LNCAP (cell line): ENCODE measurements around the gene KLK11.

Experiments
- TF ChIP-seq, protein P1 (sequence below): fragments of 450-650 bp; IDR thresholded peaks from 2 replicates; pipeline ENCODE4 v1.5.1; 2017; ENCODE audit warnings: mild to moderate bottlenecking

The KLK11 gene

DNA sequence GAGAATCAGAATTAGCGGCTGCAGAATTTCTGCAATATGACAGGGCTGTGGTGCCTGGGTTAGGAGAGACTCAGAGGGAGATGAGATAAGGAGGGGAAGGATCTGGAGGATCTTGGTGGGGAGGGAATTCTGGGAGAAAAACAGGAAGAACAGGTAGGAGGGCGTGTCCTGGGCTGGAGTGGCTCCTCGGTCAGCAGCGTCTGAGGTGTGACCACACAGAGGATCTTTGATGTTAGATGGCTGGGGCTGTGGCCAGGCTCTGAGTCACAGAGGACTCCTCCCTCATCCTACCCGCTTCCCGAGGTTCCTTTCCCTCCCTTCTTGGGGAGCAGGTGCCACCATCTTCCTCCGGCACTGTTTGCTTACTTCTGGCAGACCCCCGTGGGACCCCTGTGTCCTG, 50.6 kb downstream of the KLK11 start:
- TF ChIP-seq, protein P1, sequence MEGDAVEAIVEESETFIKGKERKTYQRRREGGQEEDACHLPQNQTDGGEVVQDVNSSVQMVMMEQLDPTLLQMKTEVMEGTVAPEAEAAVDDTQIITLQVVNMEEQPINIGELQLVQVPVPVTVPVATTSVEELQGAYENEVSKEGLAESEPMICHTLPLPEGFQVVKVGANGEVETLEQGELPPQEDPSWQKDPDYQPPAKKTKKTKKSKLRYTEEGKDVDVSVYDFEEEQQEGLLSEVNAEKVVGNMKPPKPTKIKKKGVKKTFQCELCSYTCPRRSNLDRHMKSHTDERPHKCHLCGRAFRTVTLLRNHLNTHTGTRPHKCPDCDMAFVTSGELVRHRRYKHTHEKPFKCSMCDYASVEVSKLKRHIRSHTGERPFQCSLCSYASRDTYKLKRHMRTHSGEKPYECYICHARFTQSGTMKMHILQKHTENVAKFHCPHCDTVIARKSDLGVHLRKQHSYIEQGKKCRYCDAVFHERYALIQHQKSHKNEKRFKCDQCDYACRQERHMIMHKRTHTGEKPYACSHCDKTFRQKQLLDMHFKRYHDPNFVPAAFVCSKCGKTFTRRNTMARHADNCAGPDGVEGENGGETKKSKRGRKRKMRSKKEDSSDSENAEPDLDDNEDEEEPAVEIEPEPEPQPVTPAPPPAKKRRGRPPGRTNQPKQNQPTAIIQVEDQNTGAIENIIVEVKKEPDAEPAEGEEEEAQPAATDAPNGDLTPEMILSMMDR, result no peak

DNA sequence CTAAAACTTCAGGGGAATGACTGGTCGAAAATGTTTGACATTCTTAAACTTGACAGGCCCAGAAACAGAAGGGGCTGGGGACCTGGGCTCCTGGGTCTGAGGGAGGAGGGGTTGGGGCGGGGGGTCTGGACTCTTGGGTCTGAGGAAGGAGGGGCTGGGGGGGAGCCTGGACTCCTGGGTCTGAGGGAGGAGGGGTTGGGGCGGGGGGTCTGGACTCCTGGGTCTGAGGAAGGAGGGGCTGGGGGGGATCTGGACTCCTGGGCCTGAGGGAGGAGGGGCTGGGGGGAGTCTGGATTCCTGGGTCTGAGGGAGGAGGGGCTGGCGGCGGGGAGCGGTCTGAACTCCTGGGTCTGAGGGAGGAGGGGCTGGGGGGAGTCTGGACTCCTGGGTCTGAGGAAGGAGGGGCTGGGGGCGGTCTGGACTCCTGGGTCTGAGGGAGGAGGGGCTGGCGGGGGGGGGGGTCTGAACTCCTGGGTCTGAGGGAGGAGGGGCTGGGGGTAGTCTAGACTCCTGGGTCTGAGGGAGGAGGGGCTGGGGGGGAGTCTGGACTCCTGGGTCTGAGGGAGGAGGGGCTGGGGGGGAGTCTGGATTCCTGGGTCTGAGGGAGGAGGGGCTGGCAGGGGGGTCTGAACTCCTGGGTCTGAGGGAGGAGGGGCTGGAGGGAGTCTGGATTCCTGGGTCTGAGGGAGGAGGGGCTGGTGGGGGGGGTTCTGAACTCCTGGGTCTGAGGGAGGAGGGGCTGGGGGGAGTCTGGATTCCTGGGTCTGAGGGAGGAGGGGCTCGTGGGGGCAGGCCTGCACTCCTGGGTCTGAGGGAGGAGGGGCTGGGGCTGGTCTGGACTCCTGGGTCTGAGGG, 51.5 kb downstream of the KLK11 start:
- TF ChIP-seq, protein P1, result no peak

DNA sequence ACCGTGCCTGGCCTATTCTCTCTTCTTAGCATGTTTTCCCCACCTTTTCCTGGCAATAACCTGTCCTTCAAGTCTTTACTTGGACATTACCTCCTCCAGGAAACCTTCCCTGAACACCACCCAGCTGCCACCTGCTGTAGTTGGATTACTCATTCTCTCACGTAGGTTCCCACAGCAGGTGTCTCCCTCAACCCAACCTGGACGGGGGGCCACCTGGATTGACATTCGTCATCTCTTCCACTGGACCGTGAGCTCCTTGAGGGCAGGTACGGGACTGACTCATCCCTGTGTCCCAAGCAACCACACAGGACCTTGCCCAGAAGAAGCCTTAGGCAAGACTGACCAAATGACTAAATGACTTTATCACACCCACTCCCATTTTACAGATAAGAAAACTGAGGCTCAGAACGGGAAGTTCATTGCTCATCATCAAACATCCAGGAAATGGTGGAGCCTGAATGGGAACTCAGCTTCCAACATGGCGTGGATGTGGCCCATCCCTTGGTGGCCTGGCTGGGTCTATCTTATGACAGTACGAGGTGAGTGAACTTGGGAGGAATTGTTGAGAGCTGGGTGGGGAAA, 53.5 kb downstream of the KLK11 start:
- TF ChIP-seq, protein P1, result no peak
